ENCODE measurements around the gene APOM. TPM values are rescaled to one million over a fixed set of nuclear protein-coding genes. Genes with fewer than 3 reads are reported as not detected.
A peak's percentile ranks its signal among the peaks of the same experiment; 100 is the strongest.

Gene APOM
- total and polyA plus RNA-seq, 7 donors: 2.3 to 7.2 (median 3.6) TPM; not detected in 1

DNA sequence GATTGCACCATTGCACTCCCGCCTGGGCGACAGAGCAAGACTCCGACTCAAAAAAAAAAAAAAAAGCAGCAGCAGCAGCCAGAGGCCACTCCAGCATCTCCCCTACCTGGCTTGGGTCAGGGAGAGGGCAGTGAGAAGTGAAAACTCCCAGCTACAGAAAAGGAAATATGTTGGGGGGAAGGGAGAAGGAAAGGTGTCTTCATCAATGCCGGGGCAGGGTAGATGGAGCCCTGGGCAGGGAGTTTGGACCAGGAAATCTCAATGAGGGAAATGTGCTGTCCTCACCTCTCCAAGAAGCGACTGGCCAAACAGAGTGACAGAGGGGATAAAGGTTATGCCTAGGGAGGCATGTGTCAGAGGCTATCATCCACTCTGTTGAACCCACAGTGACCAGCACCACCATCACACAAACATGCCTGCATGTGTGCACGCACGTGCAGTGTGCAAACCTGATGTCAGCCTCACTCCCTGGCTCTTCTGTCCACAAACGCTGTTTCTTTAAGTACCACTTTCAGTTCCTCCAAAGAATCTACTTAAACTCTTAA, 41.5 kb upstream of the APOM start:
- Histone ChIP-seq H3K27ac (no peak overlapping the region), H3K27me3 (no peaks in the 10 kb centered on the region), H3K9me3 (no peaks in the 10 kb centered on the region), H3K36me3 (no peaks in the 10 kb centered on the region), H3K4me3 (no peak overlapping the region), H3K4me1 (peaks cover 0 to under 1% (median under 1%) of the 10 kb centered on the region in 4 donors)
- intact Hi-C loops (cut with DNase I): no loop called here
- DNase-seq: no peak
- WGBS, 2 donors: 69 to 70% methylated on average over 8 of the region's 8 CpGs
- TF ChIP-seq POLR2AphosphoS5 (IDR thresholded peaks at IDR 0.05) (no peak), EP300 (IDR thresholded peaks at IDR 0.05) (no peak)
- TF ChIP-seq, protein P1, sequence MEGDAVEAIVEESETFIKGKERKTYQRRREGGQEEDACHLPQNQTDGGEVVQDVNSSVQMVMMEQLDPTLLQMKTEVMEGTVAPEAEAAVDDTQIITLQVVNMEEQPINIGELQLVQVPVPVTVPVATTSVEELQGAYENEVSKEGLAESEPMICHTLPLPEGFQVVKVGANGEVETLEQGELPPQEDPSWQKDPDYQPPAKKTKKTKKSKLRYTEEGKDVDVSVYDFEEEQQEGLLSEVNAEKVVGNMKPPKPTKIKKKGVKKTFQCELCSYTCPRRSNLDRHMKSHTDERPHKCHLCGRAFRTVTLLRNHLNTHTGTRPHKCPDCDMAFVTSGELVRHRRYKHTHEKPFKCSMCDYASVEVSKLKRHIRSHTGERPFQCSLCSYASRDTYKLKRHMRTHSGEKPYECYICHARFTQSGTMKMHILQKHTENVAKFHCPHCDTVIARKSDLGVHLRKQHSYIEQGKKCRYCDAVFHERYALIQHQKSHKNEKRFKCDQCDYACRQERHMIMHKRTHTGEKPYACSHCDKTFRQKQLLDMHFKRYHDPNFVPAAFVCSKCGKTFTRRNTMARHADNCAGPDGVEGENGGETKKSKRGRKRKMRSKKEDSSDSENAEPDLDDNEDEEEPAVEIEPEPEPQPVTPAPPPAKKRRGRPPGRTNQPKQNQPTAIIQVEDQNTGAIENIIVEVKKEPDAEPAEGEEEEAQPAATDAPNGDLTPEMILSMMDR (IDR thresholded peaks at IDR 0.05): no peak

DNA sequence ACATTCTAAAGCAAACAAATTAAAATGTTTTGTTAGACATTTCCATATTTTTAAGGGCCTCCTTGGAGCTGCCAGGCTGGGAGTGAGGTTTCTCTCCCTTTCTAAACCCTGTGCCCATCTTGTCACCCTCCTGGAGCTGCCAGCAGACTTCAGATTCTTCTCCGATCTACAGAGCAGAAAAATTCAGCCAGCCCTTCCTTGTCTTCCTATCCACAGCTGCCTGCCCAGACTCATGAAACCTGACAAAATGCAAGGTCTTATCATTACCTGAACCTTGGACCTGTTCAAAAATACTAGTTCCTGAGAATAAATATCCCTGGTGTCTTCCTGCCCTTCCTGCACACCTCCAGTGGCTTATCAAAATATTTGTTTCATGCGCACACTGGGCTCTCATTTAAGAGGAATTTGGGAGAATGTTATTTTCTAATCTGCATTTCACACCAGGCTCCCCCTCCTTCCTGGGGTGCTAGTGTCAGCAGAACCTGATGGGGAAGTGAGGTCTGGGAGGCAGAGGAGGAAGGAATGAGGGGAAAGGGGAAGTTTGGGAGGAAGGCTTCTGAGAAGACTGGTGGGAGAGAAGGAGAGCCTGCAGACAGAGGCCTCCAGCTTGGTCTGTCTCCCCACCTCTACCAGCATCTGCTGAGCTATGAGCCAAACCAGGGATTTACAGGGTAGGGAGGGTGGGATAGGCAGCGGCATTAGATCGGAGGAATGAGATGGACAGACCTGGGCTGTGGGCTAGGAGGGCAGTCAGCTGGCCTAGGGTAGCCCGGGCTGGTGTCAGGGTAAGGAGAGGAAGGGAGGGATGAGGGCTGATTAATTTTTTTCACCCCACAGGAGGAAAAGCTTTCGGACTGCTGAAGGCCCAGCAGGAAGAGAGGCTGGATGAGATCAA, 40.8 kb upstream of the APOM start, which contains the start of gene AIF1:
Gene AIF1 (plus strand): TSS at position 551 of the 895 bp plus-strand sequence. CDS start 96 bp downstream, at position 647.
- H3K27ac ChIP-seq: peak within 1 kb of the TSS; percentile 14 to 36 (median 24)
- H3K27me3 ChIP-seq: no peaks in the 10 kb centered on the region
- DNase-seq: no peak
- TF ChIP-seq, protein P1 (IDR thresholded peaks at IDR 0.05): no peak
- no peak for TF ChIP-seq EP300 (IDR thresholded peaks at IDR 0.05)
- no peak for TF ChIP-seq POLR2AphosphoS5 (IDR thresholded peaks at IDR 0.05)
- no peak for TF ChIP-seq POLR2A (IDR thresholded peaks at IDR 0.05)
- intact Hi-C loops (cut with DNase I): no loop called here
- H3K4me3 ChIP-seq: peak within 1 kb of the TSS in 3 of 4 donors; percentile 2 to 29 (median 9)
- peaks cover 2 to 6% (median 4%) of the 10 kb centered on the region in 4 donors for H3K4me1 ChIP-seq
- H3K36me3 ChIP-seq: no peaks in the 10 kb centered on the region
- 49 to 55% methylated on average over 6 of the region's 6 CpGs for WGBS, 2 donors
- H3K9me3 ChIP-seq: no peaks in the 10 kb centered on the region

DNA sequence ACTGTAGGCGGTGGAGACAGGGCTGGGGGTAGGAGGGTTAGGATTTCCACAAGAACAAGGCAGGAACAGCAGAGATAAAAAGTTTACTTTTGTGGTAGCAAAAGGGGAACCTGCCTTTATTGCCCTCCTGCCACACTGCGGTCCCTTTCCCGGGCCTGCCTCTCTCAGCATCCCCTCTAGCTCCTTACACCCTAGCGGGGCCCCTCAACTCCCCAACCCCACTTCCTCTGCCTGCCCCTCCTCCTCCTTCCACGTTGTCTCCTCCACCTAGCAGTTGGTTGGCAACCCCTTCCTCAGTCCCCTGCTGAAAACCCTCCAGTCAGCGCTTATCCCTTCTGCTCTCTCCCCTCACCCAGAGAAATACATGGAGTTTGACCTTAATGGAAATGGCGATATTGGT, 39.9 kb upstream of the APOM start:
- TF ChIP-seq, protein P1 (IDR thresholded peaks at IDR 0.05): no peak
- TF ChIP-seq EP300 (IDR thresholded peaks at IDR 0.05) (no peak), POLR2AphosphoS5 (IDR thresholded peaks at IDR 0.05) (no peak), POLR2A (IDR thresholded peaks at IDR 0.05) (no peak)
- H3K27ac ChIP-seq: peak overlapping the region in 3 of 4 donors; percentile 14 to 36 (median 22)
- H3K27me3 ChIP-seq: no peaks in the 10 kb centered on the region
- peaks cover 2 to 6% (median 4%) of the 10 kb centered on the region in 4 donors for H3K4me1 ChIP-seq
- peak overlapping the region in 3 of 4 donors; percentile 2 to 29 (median 9) for H3K4me3 ChIP-seq
- WGBS, 2 donors: 40 to 82% methylated on average over 7 of the region's 7 CpGs
- intact Hi-C loops (cut with DNase I): no loop called here
- DNase-seq: no peak
- H3K9me3 ChIP-seq: no peaks in the 10 kb centered on the region
- H3K36me3 ChIP-seq: no peaks in the 10 kb centered on the region

DNA sequence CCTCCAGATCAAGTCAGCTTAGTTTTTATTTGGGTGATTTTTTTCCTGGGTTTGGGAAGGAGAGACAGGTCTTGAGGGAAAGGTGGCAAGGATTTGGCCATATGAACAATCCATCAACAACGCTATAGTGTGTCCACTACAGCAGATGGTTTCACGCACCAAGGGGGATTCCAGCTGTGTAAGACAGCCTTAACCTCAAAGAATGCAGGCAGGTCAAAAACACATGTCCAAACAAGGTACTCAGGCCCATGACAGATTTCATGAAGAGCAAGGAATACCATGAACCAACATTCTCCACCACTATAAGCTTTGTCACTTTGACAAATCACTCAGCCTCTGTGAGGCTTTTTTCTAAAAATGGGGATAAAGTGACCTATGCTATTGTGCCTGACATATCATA, 38.7 kb upstream of the APOM start:
- no peak overlapping the region for H3K4me3 ChIP-seq
- peaks cover 2 to 15% (median 9%) of the 10 kb centered on the region in 4 donors for H3K4me1 ChIP-seq
- intact Hi-C loops (cut with DNase I): no loop called here
- no peaks in the 10 kb centered on the region for H3K27me3 ChIP-seq
- no peak for DNase-seq
- H3K27ac ChIP-seq: no peak overlapping the region
- no peaks in the 10 kb centered on the region for H3K9me3 ChIP-seq
- TF ChIP-seq, protein P1 (IDR thresholded peaks at IDR 0.05): no peak
- TF ChIP-seq POLR2A (IDR thresholded peaks at IDR 0.05) (no peak), POLR2AphosphoS5 (IDR thresholded peaks at IDR 0.05) (no peak), EP300 (IDR thresholded peaks at IDR 0.05) (no peak)
- 97% methylated on average over 2 of the region's 2 CpGs for WGBS, 2 donors
- no peaks in the 10 kb centered on the region for H3K36me3 ChIP-seq

Data from sigmoid colon (tissue), 7 donors.